Right renal pelvis (tissue), 4 donors: ENCODE data around the gene RITA1. TPM values are rescaled to one million over a fixed set of nuclear protein-coding genes. Genes with fewer than 3 reads are reported as not detected.

ENCODE experiments used
- DNase-seq, 4 donors: peaks; one replicate each; pipeline ENCODE4 v3.0.0-alpha.2; 2013; ENCODE audit warnings: low read depth in 4 of 4, low spot score in 3 of 4, missing footprints in 1 of 4
- polyA plus RNA-seq, 4 donors: library from polyadenylated mRNA; unstranded; fragments of 120-200 nt; gene quantifications; one replicate each; pipeline ENCODE4 v1.2.1, GENCODE V29; 2013; ENCODE audit not compliant: insufficient read length in 4 of 4

The RITA1 gene
- polyA plus RNA-seq, 4 donors = 16.5 to 22.1 (median 17.3) TPM

DNA sequence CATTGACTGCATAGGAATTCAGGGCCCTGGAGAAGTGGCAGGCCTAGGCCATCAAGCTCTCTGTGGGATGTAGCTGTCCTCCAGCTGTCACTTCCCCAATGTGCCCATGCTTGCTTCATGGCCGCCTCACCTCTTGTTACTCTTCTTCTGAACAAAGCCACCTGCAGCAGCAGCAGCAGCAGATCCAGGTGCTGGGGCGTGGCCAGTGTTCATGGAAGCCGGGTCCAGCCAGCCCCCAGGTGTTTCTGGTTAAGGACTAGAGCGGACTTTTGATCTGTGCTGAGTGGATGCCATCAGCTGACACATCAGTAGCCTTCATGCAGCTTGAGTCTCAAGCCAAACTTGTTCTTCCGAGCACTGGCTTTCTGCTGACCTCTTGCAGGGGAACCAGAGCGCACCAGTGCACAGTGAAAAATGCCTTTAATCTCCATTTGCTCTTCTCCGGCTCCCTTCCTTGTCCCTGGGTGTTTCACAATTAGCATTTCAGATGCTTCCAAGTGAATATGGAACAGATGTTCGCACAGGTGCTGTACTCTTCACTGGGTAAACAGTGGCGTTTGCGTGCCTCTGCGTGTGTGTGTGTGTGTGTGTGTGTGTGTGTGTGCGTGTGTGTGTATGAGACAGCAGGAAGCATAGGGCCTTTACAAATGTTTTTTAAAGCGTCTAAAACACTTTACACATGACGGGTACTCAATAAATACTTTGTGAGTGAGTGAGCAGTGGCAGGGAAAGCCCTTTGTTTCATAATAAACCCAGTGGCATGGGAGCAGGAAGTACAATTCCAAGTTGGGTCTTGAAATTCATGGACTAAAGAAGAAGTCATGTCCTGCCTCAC is 55.9 kb downstream of the RITA1 start:
- no peak for DNase-seq

Other genes starting within 250 kb of the RITA1 start
- gene OAS3, start 247.2 kb upstream of the RITA1 start, polyA plus RNA-seq = 10 to 100 TPM in 2 of 4 donors, 1 to 10 TPM in 2; 8.3 to 11.0 (median 10.3) TPM
- gene OAS2, start 207.2 kb upstream of the RITA1 start, polyA plus RNA-seq = 10 to 100 TPM in 2 of 4 donors, 1 to 10 TPM in 2; 4.9 to 11.4 (median 10.1) TPM
- 10 to 100 TPM; 11.1 to 15.1 (median 13.0) TPM for gene DTX1, start 129.0 kb upstream of the RITA1 start, polyA plus RNA-seq
- 10 to 100 TPM in 2 of 4 donors, 1 to 10 TPM in 2; 7.7 to 11.6 (median 10.3) TPM for gene RASAL1, start 50.0 kb upstream of the RITA1 start, polyA plus RNA-seq
- 1 to 10 TPM in 3 of 4 donors, under 1 TPM in 1; 0.91 to 1.5 (median 1.1) TPM for gene CFAP73, start 36.0 kb upstream of the RITA1 start, polyA plus RNA-seq
- gene DDX54, start 243 bp upstream of the RITA1 start, polyA plus RNA-seq = 100 to 1,000 TPM in 1 of 4 donors, 10 to 100 TPM in 3; 68.2 to 102 (median 74.7) TPM
- gene TPCN1, start 35.7 kb downstream of the RITA1 start, polyA plus RNA-seq = 10 to 100 TPM; 27.3 to 37.7 (median 35.4) TPM
- gene SLC8B1, start 149.4 kb downstream of the RITA1 start, polyA plus RNA-seq = 10 to 100 TPM; 11.2 to 15.1 (median 14.3) TPM
- 10 to 100 TPM; 18.8 to 22.2 (median 20.9) TPM for gene PLBD2, start 172.9 kb downstream of the RITA1 start, polyA plus RNA-seq
- under 1 TPM in 2 of 4 donors, not detected in 2; 0.22 to 0.32 TPM for gene SDS, start 218.2 kb downstream of the RITA1 start, polyA plus RNA-seq
- gene SDSL, start 236.7 kb downstream of the RITA1 start, polyA plus RNA-seq = 10 to 100 TPM; 10.9 to 15.7 (median 12.7) TPM